DND-41 (cell line): ENCODE data around the gene LUZP4.

Experiments
- EZH2 ChIP-seq: IDR thresholded peaks from 3 replicates; pipeline ENCODE4 v1.6.1; 2012; ENCODE audit warnings: borderline replicate concordance, low read depth, mild to moderate bottlenecking, moderate library complexity, low read length, inconsistent platforms; ENCODE audit not compliant: severe bottlenecking
- TF ChIP-seq, protein P1 (sequence below): IDR thresholded peaks from 2 replicates; pipeline ENCODE4 v1.5.1; 2012; ENCODE audit warnings: borderline replicate concordance, low read length, moderate library complexity, mild to moderate bottlenecking; ENCODE audit not compliant: poor library complexity, severe bottlenecking; ENCODE audit errors: extremely low read depth

DNA sequence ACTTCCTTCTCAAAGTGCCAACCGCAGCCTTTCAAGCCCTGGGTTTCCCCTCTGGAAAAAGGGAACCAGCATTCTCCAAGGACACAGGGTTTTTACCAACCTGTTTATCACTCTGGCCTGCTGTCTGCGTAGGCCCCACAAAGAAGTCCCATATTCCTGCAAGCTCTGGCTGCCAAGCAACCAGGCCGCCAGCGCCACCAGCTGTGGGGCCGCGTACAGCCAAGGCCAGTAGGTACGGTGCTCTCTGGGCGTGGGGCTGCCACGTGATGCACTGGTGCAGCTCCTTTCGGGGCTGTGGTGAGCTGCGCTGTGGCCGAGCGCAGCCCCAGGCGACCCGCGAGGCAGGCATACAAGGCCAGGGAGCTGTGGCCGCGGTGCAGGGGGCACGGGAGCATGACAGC, 22.1 kb downstream of the LUZP4 start:
- TF ChIP-seq, protein P1, sequence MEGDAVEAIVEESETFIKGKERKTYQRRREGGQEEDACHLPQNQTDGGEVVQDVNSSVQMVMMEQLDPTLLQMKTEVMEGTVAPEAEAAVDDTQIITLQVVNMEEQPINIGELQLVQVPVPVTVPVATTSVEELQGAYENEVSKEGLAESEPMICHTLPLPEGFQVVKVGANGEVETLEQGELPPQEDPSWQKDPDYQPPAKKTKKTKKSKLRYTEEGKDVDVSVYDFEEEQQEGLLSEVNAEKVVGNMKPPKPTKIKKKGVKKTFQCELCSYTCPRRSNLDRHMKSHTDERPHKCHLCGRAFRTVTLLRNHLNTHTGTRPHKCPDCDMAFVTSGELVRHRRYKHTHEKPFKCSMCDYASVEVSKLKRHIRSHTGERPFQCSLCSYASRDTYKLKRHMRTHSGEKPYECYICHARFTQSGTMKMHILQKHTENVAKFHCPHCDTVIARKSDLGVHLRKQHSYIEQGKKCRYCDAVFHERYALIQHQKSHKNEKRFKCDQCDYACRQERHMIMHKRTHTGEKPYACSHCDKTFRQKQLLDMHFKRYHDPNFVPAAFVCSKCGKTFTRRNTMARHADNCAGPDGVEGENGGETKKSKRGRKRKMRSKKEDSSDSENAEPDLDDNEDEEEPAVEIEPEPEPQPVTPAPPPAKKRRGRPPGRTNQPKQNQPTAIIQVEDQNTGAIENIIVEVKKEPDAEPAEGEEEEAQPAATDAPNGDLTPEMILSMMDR: no peak
- no peak for TF ChIP-seq EZH2
